ENCODE results near the gene AKT1.

AKT1 gene

GRCh38 chr14:104798300-104799243 is 3.0 kb upstream of the AKT1 start:
- no peak for DNase-seq

GRCh38 chr14:104797115-104798044 is 1.8 kb upstream of the AKT1 start:
- DNase-seq, result no peak

GRCh38 chr14:104796687-104797081 is 1.1 kb upstream of the AKT1 start:
- no peak for DNase-seq

GRCh38 chr14:104795781-104796686 is 486 bp upstream of the AKT1 start:
- peak; percentile 80 for DNase-seq

GRCh38 chr14:104794631-104794992 is 936 bp downstream of the AKT1 start:
- DNase-seq, result peak; percentile 43

- peak; percentile 43 for DNase-seq
Measured at GRCh38 chr14:104794099-104794498, 1.4 kb downstream of the AKT1 start.

GRCh38 chr14:104793703-104793959 is 1.9 kb downstream of the AKT1 start:
- DNase-seq, result no peak

- DNase-seq, result no peak
Measured at GRCh38 chr14:104792945-104793702, 2.4 kb downstream of the AKT1 start.

GRCh38 chr14:104792101-104792884 is 3.3 kb downstream of the AKT1 start:
- peak; percentile 72 for DNase-seq

GRCh38 chr14:104791425-104791824 is 4.1 kb downstream of the AKT1 start:
- DNase-seq, result no peak

GRCh38 chr14:104789752-104790743 is 5.5 kb downstream of the AKT1 start:
- DNase-seq, result no peak

- DNase-seq, result no peak
Measured at GRCh38 chr14:104788873-104789663, 6.5 kb downstream of the AKT1 start.

GRCh38 chr14:104788161-104788818 is 7.3 kb downstream of the AKT1 start:
- peak; percentile 97 for DNase-seq

GRCh38 chr14:104787736-104788135 is 7.8 kb downstream of the AKT1 start:
- DNase-seq, result no peak

GRCh38 chr14:104786726-104787675 is 8.5 kb downstream of the AKT1 start:
- no peak for DNase-seq

GRCh38 chr14:104786091-104786586 is 9.4 kb downstream of the AKT1 start:
- no peak for DNase-seq

- no peak for DNase-seq
Measured at GRCh38 chr14:104785708-104786080, 9.9 kb downstream of the AKT1 start.
